HT1080 (cell line): Measurements from ENCODE around the gene STX8. TPM values are rescaled to one million over a fixed set of nuclear protein-coding genes. Genes with fewer than 3 reads are reported as not detected.

Experiments used
- DNase-seq: peaks from one replicate; pipeline ENCODE4 v3.0.0-alpha.2; 2015; ENCODE audit warnings: low read depth
- total RNA-seq: library from RNA; depleted of rRNA; stranded (reverse); fragments of >200 nt; shearing (Covaris generic); gene quantifications from 2 replicates; pipeline ENCODE4 v1.2.3, GENCODE V29; 2014

Gene STX8
- total RNA-seq, 1 experiment from 2014 or later, result 32.7 TPM

DNA sequence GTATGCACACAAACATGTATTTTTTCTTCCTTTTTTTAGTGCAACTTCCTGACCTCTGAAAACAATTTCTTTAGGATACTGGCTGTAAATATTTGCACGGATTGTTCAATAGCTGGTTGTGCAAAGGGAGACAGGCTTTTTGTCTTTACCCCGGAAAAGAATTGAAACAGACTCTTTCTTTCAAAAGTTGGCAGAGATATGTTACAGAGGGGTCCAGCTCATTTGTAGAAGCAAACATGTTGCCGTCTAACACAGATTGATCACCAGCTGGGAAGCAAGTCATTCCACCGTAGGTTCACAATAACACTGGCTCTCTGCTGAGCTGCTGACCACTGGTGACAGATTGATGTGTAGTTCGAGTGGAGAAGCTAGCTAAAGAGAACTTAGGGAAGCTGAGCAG is 130.9 kb downstream of the STX8 start:
- DNase-seq, result no peak

DNA sequence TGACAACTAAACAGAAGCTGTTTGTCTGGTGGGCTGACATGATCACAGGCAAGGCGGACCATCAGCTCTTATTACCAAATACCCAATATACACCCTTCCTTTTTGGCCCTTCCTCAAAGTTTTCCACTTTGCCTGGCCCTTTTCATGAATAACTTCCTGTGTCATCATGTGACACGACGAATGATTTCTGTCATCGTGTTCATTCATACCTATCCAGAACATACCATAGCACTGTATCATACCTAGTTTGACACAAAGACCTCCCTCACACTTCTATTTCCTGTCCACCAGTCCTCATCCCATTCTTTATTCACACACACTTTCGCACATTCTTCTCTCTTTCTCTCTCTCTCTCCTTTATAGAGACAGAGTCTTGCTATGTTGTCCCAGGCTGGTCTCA is 131.8 kb downstream of the STX8 start:
- peak; percentile 59 for DNase-seq

DNA sequence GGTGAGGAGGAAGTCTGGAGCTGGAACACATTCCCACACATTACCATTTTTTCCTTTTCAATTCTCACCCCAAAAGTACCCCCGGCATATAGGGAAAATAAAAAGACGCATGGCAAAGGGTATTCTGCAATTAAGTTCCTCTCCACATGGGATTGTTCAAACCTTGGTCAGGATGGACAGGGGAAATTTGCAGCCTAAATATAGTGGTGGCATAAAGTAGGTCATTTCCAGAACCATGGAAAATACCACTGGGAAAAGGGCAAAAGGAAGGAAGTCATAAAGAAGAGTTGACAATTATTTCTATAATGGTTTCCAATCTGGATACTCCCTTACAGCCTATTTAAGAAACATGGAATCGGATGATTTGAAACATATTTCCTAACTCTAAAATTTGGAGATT is 135.8 kb downstream of the STX8 start:
- no peak for DNase-seq

DNA sequence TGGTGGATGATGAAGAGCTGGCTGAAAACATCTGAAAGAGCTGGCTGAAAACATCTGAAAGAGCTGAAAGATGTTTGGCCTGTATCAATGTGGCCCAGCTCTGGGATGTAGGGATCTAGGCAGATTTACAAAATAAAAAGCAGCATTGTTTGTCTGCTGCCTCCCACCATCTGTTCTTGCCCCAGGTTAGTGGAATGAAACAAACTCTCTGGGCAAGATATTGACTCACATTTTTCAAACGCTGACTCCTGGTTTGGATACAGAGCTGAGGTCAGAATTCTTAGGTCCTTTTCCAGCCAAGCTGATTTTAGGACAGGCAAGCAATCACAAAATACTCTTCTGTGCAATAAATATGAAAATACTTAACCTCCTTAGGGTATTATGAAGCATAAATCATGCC is 139.0 kb downstream of the STX8 start:
- no peak for DNase-seq

DNA sequence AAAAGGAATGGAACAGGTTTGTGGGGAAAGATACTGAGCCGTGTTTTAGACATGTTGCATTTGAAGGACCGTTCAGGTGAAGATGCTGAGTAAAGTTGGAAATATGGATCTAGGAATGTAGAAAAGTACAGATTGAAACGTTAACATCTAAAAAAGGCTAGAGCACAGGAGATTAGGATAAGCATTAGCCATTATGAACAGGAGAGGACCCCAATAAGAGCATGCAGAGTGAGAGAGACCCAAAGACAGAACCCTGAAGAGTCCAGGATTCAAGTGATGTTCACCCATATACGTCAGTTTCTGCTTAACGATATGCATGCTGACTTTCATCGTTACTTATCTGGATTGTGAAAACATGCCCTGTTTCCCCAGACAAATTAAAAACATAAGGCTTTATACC is 140.5 kb downstream of the STX8 start:
- no peak for DNase-seq

DNA sequence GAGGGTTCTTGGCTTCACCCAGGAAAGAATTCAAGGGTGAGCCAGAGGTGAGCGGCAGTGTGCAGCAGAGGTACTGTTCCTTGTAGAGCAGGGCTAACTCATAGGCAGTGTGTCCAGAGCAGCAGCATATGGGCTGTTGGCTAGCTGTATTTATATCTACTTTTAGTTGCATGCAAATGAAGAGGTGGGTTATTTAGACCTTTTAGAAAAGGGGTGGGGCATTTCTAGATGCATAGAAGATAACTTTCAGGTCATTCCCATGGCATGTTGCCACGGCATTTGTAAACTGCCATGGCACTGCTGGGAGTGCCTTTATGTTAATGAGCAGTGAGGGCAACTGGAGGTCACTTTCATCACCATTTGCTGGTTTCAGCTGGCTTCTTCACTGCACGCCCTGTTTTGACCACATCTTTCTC is 141.0 kb downstream of the STX8 start:
- DNase-seq, result no peak

DNA sequence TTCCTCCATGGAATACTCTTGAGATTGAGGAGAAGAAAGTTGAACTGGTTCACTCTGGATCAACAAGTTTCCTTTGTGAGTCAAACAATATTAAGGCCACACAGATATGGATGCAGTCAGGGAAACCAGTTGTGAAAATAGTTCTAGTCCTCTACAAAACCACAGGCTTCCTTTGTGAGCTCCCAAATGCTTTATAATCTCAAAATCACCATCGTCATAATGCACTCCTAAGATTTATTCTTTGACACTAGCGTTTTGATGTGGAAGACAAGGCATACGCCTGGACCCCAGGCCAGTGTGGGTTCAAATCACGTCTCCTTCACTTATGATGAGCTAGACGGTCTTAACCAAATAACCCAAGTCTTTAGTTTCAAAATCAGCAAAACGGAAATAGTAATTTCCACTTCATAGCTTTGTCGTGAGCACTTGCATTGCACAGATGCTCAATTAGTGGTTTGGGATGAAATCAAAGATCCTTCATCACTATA is 142.6 kb downstream of the STX8 start:
- peak; percentile 11 for DNase-seq

DNA sequence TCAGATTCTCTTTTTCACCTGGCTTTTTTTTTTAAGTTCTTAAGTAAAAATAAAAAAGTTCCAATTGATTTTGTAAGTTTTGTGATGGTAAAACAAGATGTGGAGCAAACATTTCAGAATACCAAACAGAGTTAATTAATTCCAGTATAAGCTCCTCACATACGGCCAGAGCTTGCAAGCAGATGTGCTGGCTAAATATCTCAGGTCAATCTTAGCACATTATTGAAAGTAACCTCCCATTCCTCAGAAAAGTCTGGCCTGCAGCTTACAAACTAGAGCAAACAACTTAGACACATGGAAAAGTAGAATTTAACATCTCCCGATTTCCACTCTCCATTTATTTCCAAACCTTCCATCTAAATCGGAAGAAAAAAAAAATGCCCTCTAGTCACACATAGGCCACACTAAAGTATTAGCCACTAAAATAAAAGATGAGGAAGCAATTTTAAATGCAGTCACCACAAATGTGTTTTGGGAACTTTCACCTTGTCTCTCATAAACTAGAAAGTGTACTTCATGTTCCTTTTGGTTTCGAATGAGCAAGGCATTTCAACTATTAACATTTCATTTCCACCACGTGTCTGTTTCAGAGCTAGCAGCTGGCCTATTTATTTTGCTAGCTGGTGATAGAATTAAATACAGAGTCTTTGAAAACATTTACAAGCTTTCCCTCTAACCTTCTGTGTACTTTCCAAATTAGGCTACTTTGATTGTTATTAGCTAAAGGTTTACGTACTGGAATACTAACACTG is 143.3 kb downstream of the STX8 start:
- no peak for DNase-seq

DNA sequence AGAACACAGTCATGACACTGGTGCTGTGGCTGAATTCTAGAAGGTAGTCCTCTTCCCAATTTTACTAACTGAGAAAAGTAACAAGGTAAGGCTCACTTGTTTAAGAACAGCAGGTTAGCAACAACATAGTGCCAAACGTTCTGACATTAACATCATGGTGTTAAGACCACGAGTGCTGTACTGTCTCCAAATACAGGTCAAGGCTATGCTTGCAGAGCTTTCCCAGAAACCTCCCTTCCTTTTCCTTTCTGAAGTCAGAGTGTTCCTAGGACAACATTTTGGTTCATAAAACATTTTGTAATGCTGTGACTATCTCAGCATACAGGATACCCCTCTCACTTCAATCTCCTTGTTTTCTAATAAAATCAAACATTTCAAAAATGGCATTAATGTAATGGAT is 144.0 kb downstream of the STX8 start:
- no peak for DNase-seq

DNA sequence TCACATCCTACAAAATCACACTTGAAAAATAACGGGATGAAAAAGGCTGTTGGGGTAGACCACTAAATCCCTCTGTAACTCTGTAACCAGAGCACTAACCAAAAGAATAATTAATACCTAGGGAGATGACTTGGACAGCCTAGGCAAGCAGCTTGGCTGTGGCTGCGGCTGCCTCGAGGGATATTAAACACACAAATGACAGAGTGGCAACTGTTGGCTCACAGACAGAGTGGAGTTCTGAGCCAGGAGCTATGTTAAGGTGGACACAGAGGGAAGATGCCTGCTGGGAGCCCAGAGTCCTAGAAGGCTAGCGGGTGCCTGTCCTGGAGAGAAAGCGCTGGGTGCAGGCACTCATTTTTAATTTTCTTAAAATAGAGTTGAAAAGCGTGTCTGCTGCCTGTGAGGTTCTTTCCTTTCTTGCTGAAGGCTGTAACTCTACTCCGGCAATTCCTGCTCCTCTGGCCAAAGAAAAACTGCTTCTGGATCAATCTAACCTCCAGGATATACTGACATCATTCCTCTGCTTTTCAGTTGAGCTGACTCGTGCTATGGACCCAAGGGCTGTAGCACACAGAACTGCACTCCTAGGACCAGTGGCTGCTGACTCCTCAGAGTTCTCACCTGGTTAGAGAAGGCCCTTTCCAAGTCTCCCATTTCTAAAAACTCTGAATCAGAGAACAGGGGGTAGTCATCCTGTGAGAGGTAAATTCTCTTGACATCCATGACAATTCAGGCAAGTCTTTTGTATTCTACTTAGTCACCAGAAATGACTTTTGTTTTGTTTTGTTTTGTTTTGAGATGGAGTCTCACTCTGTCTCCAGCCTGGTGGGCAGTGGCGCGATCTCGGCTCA is 147.9 kb downstream of the STX8 start:
- no peak for DNase-seq

DNA sequence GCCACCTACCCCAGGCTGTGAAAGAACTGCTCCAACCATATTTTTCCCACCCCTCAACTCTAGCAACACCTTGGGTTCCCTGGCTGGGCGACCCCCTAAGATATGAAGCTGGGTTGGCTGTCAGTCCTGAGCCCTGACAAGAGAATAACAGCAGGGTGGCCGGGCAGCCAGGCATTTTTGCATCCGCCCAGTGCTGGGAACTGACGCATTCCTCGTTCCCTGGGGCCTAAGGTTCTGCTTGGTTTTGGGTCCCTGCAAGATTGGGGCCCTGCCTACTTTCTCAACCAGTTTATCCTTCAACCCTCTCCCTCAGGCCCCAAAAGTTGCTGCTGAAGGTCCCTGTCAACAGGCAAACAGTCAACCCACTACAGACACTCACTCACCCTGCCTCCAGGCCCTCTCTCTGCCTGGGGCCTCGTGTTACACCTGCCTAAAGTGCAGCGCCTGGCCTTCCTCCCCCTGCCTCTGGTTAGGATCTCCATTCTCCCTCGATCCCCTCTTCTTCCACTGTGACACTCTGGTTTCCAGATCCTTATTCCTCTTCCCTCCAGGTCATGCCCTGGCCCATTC is 151.5 kb downstream of the STX8 start:
- no peak for DNase-seq

DNA sequence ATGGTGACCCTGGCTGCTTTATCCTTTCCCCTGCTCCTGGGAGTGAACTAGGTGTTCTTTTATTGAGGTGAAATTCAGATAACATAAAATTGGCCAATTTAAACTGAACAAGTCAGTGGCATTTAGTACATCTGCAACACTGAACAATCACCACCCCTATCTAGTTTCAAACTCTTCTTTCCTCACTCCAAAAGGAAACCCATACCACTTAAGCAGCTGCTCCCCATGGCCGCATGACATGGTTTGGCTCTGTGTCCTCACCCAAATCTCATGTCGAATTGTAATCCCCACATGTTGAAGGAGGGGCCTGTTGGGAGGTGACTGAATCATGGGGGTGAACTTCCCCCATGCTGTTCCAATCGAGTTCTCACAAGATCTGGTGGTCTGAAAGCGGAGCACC is 154.1 kb downstream of the STX8 start:
- no peak for DNase-seq

DNA sequence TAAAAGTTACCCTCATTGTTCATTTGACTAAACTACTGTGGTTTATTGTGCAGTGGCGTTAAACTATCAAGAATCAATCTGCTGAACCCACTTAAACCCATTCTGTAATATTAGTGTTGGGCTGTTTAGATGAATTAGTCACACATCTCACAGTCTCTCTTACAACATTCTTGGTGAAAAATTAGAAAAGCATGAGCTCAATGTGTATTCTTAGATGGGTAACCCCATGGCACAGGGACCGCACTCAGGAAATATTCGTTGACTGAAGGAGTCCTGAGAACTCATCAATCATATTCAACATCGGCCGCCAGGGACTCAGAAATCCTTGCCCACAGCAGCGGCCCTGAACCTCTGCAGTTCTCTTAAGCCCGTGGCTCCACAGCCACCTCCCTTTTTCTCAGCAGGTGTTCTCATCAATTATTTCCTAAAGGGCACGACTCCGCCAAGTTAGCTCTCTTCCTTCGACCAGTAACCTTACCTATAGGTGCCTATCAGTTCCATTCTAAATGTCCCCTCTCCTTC is 155.6 kb downstream of the STX8 start:
- DNase-seq, result no peak

DNA sequence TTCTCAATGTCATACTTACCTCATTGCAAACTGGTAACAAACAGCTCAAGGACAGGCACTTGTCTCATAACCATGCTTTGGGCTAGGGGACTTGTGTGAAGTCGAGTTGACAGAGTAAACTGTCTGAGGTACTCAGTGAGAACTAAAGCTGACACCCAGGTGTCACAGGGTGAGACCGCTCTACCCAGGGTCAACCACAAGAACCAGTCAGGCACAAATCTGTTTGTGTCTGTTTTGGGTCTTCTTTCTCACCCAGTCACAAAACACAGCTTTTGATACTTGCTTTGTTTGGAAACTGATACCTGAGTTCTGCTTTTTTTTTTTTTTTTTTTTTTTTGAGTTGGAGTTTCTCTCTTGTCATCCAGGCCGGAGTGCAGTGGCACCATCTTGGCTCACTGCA is 161.1 kb downstream of the STX8 start:
- DNase-seq, result no peak

DNA sequence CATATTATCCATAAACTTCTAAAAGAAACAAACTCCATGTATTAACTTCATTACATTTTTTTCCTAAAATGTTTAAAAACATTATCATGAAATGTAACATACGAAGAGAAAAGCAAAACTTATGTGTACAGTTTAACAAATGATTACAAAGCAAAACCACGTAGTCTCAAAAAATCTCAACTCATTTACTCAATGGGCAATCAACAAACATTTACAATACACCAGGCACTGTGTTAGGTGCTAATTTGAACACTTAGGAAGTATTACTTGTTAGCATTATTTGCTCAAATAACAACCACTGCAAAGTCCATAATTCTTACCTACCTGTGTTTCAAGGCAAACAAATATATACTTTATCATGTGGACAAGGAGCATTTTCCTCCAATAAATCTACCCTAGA is 164.9 kb downstream of the STX8 start:
- no peak for DNase-seq

DNA sequence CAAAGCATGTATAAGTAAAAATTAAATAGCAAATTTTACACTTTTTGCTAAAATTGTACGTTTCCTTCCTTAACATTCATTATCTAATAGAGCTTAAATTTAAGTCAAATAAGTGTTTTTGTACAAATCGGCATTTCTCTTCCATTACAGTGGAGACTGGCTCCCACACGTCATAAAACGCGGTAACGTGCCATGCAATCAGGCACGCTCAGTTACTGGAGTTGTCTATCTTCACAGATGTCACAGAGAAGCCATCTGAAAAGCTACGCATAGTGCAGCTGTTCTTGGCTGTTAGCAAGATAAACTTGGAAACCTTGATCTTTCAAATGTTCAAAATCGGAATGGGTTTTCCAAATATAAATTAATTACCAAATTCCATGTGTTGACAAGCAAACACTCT is 165.3 kb downstream of the STX8 start:
- no peak for DNase-seq

DNA sequence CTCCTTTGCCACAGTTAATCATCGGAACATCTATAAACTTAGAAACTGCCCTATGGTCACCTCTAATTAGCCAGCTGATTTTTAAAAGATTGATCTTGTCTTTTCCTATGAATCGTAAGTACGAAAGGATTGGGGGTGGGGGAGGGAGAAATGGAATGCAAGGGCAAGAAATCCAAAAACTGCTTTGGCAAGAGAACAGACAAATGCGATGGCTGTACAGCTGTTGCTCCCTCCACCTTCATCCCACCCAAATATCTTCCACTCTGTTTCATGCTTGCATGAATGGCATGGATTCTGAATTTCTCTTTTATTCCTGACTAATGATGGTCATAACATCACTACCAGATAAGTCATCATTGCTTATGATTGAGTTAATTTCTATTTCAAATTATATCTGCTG is 165.7 kb downstream of the STX8 start:
- DNase-seq, result no peak

DNA sequence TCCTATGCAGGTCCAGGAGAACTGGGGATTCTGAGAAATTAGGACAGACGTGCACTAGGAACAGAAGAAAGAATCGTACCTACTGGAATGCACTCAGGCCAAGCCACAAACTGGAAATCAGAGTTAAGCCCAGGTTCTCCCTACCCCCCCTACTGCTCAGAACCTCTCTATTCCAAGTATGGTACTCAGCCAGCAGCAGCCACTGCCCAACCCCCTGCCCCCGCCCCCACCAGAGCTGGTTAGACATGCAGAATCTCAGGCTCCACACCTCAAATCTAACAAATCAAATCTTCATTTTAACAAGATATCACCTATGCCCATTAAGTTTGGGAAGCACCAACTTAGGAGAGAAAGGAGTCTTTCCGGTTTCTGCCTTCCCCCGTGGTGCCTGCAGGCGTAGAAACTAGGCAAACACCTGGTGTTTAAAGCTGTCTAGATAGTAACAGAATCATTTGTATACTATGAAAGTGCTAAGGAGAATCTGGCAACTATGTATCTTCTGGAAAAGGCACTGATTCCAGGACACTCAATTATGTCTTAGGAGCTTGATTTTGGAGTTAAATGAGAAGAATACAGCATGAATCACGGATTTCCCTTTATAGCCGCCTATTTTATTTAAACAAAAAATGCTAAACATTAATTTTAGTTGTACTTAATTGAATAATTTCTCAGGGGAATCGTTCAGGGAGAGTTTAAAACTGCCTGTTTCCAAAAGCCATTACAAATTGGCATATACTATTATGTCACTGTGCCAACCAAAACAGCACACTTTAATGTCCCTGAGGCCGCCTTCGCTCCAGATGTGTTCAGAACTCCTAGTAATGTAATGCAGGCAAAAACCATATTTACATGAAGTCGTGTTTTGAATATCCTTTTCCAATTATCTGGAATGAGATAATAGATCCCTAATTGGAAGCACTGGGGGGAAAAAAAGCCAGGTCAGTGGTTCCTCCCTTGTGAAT is 166.5 kb downstream of the STX8 start:
- DNase-seq, result no peak

DNA sequence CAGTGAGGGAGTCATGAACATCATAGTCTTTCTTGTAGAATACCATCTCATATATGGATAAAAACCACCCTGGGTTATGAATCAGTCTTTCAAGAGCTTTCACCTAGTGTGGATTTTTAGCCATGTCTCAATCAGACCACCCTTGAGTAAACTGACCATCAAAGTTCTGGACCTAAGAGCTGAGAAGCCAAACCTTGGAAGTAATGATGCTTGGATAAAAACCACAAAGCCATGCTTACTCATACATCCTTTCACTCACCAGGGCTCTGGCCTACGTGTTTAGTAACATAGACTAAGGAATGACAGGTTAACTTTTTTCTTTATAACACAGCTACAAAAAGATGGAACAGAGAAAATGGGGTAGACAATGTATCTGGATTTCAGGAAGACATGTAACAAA is 167.2 kb downstream of the STX8 start:
- DNase-seq, result peak; percentile 80

DNA sequence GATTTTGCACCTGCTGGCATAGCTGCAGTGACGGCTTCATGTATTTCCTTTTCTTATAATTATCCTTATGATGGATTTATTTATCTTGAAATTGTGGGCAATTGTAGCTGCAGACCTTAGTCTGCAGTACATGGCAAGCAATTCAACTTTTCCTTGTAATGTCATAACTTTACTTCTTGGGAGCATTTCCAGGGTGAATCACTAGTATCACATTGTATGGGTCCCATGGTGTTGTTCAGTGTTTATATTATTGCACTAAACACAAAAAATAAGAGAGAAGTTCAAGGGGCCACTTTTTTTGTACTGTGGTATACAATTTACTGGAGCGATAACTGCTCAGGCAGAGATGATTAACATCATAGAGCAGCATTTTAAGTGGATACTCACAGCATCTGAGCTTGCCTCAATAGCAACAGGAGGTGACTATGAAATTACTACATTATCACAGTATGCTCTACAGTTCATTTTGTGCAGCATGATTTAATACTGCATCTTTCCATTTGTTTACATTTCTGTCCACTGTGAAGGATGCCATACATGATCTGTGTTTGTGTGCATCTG is 169.5 kb downstream of the STX8 start:
- no peak for DNase-seq

DNA sequence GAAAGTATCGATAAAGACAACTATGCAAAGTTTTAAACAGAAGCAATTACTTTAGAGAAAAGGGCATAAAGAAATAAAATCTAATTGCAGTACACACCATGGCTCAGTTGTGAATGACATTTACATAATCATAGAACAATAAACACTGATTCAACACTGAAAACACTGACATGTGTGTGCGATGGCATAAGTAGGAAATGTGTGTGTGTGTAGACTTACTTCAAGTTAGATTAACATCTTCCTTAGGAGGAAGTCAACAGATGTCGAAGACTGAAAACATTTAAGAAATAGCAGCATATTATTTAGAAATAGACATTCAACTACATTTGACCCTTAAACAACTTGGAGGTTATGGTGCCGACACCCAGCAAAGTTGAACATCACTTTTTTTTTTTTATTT is 172.4 kb downstream of the STX8 start:
- no peak for DNase-seq
